Islet of Langerhans (tissue), 1 donor: Measurements from ENCODE around the gene TFIP11.
"Not testable (repeated sequence)": the region's sequence is repeated elsewhere in the genome, so short reads cannot be mapped to it uniquely, and the experiment has no call there.

ENCODE experiments used
- FAIRE-seq: peaks from one replicate; lab custom pipeline; 2011; peaks lifted over from hg19 to GRCh38; lab: Jason Lieb, UNC

TFIP11 gene

GRCh38 chr22:26541167-26541819 lies 29.0 kb upstream of the TFIP11 start:
- FAIRE-seq, result no peak

GRCh38 chr22:26540119-26540518 lies 27.8 kb upstream of the TFIP11 start:
- no peak for FAIRE-seq

DNA sequence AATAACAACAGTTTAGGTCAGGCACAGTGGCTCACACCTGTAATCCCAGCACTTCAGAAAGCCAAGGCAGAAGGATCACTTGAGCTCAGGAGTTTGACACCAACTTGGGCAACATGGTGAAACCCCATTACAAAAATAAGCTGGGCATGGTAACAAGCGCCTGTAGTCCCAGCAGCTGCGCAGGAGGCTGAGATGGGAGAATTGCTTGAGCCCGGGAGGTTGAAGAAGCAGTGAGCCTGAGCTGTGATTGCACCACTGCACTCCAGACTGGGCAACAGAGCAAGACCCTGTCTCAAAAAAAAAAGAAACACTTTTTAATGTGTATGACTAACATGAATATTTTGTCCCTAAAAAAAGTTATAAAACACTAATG lies 24.5 kb upstream of the TFIP11 start:
- no peak for FAIRE-seq

GRCh38 chr22:26536056-26536761 lies 23.9 kb upstream of the TFIP11 start:
- FAIRE-seq, result no peak

GRCh38 chr22:26535603-26535908 lies 23.3 kb upstream of the TFIP11 start:
- no peak for FAIRE-seq

- FAIRE-seq, result no peak
Measured at GRCh38 chr22:26534874-26535602, 22.8 kb upstream of the TFIP11 start.

DNA sequence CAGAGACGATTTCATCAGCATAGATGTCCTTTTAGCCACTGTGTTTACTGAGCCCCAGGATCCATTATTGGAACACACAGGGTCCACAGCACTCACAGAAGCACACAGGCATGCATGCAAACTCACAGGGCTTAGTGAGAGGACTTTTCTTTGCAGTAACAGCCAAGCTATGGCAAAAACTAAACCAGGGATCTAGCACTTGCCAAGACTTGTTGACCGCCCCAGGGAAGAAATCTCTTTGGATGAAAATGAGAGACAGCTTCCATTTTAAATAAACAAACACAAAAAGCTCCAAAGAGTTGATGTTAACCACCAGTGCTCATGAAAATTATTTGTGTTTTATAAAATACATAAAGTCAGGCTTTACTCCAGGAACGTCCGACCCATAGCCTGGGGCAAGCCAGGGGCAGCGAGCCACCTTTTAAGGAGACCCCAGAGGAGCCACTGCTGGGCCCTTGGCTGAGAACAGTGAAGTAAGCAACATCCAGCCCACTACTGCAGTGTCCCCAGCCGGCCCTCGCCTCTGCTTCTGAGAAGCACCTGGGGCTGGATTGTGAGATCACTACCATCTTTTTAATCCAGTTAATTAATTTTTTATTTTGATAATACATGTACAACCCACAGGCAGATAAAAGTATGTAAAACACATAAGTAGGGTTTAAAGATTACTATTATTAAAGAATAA lies 22.0 kb upstream of the TFIP11 start:
- no peak for FAIRE-seq

DNA sequence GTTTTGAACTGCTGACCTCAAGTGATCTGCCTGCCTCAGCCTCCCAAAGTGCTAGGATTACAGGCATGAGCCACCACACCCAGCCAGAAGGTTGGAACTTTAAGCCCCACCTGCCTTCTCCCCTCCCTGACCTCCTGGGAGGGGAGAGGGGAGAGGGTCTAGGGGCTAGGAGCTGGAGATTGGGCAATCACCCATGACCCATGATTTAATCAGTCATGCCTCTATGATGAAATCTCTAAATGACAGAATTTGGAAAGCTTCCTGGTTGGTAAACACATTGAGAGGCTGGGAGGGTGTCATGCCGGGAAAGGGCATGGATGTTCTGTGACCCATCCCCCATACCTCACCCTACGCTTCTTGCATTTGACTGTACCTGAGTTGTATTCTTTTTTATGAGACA lies 17.1 kb upstream of the TFIP11 start:
- no peak for FAIRE-seq

DNA sequence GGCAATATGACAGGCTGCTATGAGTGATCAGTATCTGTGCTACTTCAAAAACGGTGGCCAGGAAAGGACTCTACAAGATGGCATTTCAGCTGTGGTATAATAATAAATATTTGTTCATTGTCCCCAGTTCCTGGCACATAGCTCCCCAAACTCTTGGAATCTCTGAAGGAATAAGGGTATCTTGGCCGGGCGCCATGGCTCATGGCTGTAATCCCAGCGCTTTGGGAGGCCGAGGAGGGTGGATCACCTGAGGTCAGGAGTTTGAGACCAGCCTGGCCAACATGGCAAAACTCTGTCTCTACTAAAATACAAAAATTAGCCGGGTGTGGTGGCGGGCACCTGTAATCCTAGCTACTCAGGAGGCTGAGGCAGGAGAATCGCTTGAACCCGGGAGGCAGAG lies 16.2 kb upstream of the TFIP11 start:
- not testable (repeated sequence) for FAIRE-seq

- no peak for FAIRE-seq
Measured at GRCh38 chr22:26527574-26528465, 15.5 kb upstream of the TFIP11 start.

GRCh38 chr22:26527167-26527566 lies 14.9 kb upstream of the TFIP11 start:
- FAIRE-seq, result no peak

GRCh38 chr22:26525946-26526564 lies 13.8 kb upstream of the TFIP11 start:
- no peak for FAIRE-seq

DNA sequence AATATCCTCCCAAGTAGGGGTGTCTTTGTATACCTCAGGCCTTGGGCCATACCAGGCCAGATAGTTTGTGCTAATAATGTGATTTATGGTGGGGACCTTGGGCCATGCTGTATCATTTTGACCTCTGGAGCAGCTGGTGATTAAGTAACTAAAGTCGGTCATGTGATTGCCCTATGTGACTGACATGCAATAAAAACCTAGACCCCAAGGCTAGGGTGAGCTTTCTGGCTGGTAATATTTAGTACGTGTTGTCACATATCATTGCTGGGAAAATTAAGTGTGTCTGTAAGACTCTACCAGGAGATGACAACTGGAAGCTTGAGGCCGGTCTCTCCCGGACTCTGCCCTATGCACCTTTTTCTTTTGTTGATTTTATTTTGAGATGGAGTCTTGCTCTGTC lies 12.6 kb upstream of the TFIP11 start:
- no peak for FAIRE-seq

- no peak for FAIRE-seq
Measured at GRCh38 chr22:26522592-26522991, 10.3 kb upstream of the TFIP11 start.

DNA sequence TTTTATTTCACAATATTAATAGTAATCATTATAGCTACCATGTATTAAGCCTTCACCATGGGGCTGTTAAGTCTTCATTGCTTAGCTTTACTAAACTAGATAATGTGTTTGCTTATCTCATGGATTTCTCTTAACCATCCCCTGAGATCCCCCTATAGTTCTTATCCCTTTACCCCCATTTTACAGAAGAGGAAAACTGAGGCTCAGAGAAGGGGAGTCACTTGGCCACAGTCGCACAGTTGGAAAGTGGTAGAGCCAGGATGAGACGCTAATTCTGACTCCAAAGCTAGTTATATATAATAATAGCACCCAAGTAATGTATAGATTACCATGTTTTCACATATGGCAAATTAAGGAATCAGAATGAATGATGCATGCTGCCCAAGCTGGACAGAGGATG lies 9.7 kb upstream of the TFIP11 start:
- FAIRE-seq, result no peak

GRCh38 chr22:26517429-26517828 lies 5.2 kb upstream of the TFIP11 start:
- no peak for FAIRE-seq

DNA sequence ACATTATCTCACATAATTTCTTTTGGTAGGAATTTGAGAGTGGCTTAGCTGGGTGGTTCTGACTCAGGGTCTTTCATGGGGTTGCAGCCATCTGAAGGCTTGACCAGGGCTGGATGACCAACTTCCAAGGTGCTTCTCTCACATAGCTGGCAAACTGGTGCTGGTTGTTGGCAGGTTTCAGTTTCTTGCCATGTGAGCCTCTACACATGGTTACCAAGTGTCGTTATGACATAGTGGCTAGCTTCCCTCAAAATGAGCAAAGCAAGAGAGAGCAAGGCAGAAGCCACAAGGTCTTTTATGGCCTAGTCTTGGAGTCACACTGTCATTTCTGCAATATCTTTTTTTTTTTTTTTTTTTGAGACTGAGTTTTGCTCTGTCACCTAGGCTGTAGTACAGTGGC lies 4.2 kb upstream of the TFIP11 start:
- FAIRE-seq, result no peak

GRCh38 chr22:26515931-26516330 lies 3.7 kb upstream of the TFIP11 start:
- FAIRE-seq, result no peak

GRCh38 chr22:26514419-26515161 lies 2.3 kb upstream of the TFIP11 start:
- no peak for FAIRE-seq

DNA sequence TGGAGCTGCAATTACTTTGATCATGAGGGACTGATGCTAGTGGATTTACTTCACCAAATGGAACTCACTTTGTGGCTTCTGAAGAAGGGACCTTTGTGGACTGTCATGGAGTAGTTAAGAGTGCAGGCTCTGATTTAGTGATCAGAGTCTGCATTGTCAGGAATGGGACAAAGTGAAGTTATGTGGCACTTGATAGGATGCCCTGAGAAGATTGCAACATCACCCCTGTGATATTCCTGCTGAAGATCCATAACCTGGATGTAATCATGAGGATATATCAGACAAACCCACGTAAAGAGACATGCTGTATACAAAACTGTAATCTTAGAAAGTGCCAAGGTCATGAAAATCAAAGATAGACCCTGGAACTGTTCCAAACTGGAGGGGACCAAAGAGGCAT lies 1.6 kb upstream of the TFIP11 start:
- FAIRE-seq, result no peak

DNA sequence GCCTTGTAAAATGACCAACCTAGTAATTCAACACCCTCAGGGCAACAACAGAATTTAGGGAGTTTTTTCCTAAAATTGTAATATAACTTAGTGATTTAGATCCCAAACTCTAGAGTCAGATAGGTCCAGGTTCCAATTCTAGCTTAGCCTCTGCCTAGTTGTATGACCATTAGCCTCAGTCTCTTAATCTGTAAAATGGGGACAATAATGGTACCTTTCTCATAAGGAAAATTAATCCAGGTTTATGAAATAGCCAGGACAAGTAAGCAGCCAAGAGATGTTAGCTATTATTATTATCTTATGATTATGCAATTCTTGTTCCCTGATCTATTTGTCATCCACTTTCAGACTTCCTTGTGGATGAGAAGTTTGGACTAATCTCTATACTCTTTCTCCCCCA lies 4.1 kb downstream of the TFIP11 start:
- FAIRE-seq, result no peak
